Liver (tissue), 9 donors: ENCODE results near the gene KLF8. TPM values are rescaled to one million over a fixed set of nuclear protein-coding genes. Genes with fewer than 3 reads are reported as not detected.

Experiments used
- DNase-seq: peaks from one replicate; pipeline ENCODE4 v3.0.0-alpha.2; 2017; ENCODE audit warnings: low spot score
- H3K27ac ChIP-seq, 2 donors: one replicate each; pipeline ENCODE4 v1.7.0; 2013; ENCODE audit warnings: inconsistent platforms in 2 of 2, low read length in 2 of 2, control low read depth in 1 of 2, low read depth in 1 of 2, mild to moderate bottlenecking in 1 of 2
- H3K27me3 ChIP-seq, 4 donors: one replicate each; pipeline versions ENCODE4 v1.6.1 to v1.7.0; 2013; ENCODE audit warnings: low read length in 3 of 4, inconsistent platforms in 1 of 4, mild to moderate bottlenecking in 1 of 4, moderate library complexity in 1 of 4; ENCODE audit not compliant: control insufficient read depth in 4 of 4, insufficient read depth in 4 of 4
- H3K36me3 ChIP-seq, 4 donors: one replicate each; pipeline versions ENCODE4 v1.6.1 to v1.7.0; 2013; ENCODE audit warnings: low read length in 3 of 4, mild to moderate bottlenecking in 3 of 4, low read depth in 1 of 4, moderate library complexity in 1 of 4; ENCODE audit not compliant: control insufficient read depth in 4 of 4, insufficient read depth in 3 of 4
- H3K4me1 ChIP-seq, 4 donors: one replicate each; pipeline versions ENCODE4 v1.6.1 to v1.7.0; 2013; ENCODE audit warnings: low read length in 3 of 4, mild to moderate bottlenecking in 3 of 4, moderate library complexity in 1 of 4; ENCODE audit not compliant: control insufficient read depth in 4 of 4, insufficient read depth in 4 of 4
- H3K4me3 ChIP-seq, 3 donors: one replicate each; pipeline versions ENCODE4 v1.6.1 to v1.7.0; 2013; ENCODE audit warnings: low read length in 3 of 3, control low read depth in 1 of 3, low read depth in 1 of 3, mild to moderate bottlenecking in 1 of 3
- H3K9ac ChIP-seq, 2 donors: one replicate each; pipeline ENCODE4 v1.7.0; 2013; ENCODE audit warnings: low read length in 2 of 2, mild to moderate bottlenecking in 2 of 2, moderate library complexity in 2 of 2, control low read depth in 1 of 2, low read depth in 1 of 2
- H3K9me3 ChIP-seq, 4 donors: one replicate each; pipeline versions ENCODE4 v1.6.1 to v1.7.0; 2013; ENCODE audit warnings: low read length in 3 of 4; ENCODE audit not compliant: control insufficient read depth in 4 of 4
- ATF3 ChIP-seq: IDR thresholded peaks from 2 replicates; pipeline ENCODE4 v1.6.1; 2016; ENCODE audit warnings: antibody characterized with exemption
- CTCF ChIP-seq: fragments of 150-350 bp; IDR thresholded peaks from 2 replicates; pipeline ENCODE4 v1.5.1; 2017; ENCODE audit warnings: improper control_type of control experiment, low read depth, low read length; ENCODE audit not compliant: missing input control
- EGR1 ChIP-seq, 2 donors: IDR thresholded peaks; 2 replicates each; pipeline ENCODE4 v1.6.1; 2016 to 2018; ENCODE audit warnings: antibody characterized with exemption in 2 of 2, low read depth in 2 of 2
- FOXA1 ChIP-seq: IDR thresholded peaks from 2 replicates; pipeline ENCODE4 v1.6.1; 2016; ENCODE audit warnings: antibody characterized with exemption
- FOXA2 ChIP-seq: IDR thresholded peaks from 2 replicates; pipeline ENCODE4 v1.6.1; 2016; ENCODE audit warnings: antibody characterized with exemption
- GABPA ChIP-seq, 2 donors: IDR thresholded peaks in 1 of 2; conservative IDR thresholded peaks in 1 of 2; 2 replicates each; pipeline ENCODE4 v1.6.1; 2016; ENCODE audit warnings: antibody characterized with exemption in 2 of 2, mild to moderate bottlenecking in 1 of 2, moderate library complexity in 1 of 2
- HNF4A ChIP-seq, 2 donors: conservative IDR thresholded peaks; 2 replicates each; pipeline ENCODE4 v1.6.1; 2016; ENCODE audit warnings: antibody characterized with exemption in 2 of 2, mild to moderate bottlenecking in 2 of 2
- HNF4G ChIP-seq: IDR thresholded peaks from 2 replicates; pipeline ENCODE4 v1.6.1; 2016; ENCODE audit warnings: antibody characterized with exemption
- JUND ChIP-seq, 2 donors: IDR thresholded peaks; 2 replicates each; pipeline ENCODE4 v1.6.1; 2016; ENCODE audit warnings: antibody characterized with exemption in 2 of 2
- MAX ChIP-seq: IDR thresholded peaks from 2 replicates; pipeline ENCODE4 v1.6.1; 2016; ENCODE audit warnings: antibody characterized with exemption
- NR2F2 ChIP-seq: IDR thresholded peaks from 2 replicates; pipeline ENCODE4 v1.6.1; 2016; ENCODE audit warnings: antibody characterized with exemption
- RAD21 ChIP-seq, 2 donors: IDR thresholded peaks; 2 replicates each; pipeline ENCODE4 v1.6.1; 2016; ENCODE audit warnings: antibody characterized with exemption in 2 of 2, mild to moderate bottlenecking in 2 of 2
- REST ChIP-seq: IDR thresholded peaks from 2 replicates; pipeline ENCODE4 v1.6.1; 2016; ENCODE audit warnings: antibody characterized with exemption, mild to moderate bottlenecking
- RXRA ChIP-seq, 2 donors: IDR thresholded peaks; 2 replicates each; pipeline ENCODE4 v1.6.1; 2017 to 2018; ENCODE audit warnings: antibody characterized with exemption in 2 of 2, mild to moderate bottlenecking in 1 of 2
- YY1 ChIP-seq: IDR thresholded peaks from 2 replicates; pipeline ENCODE4 v1.6.1; 2016; ENCODE audit warnings: antibody characterized with exemption, mild to moderate bottlenecking
- WGBS: extraction: QIAGEN DNeasy Blood & Tissue Kit; methylation state at CpG from one replicate; pipeline ENCODE4 v1.1.7; 2013; 5-methylcytosine and 5-hydroxymethylcytosine counted together
- polyA plus RNA-seq, 2 donors: library from polyadenylated mRNA; stranded (reverse) in 1 of 2; unstranded in 1 of 2; fragments of 200-250 nt in 1 of 2; fragments of >200 nt in 1 of 2; fragmentation: Nextera tagmentation in 1 of 2; extraction: Ambion mirVana in 1 of 2; gene quantifications; one replicate each; pipeline versions ENCODE4 v1.2.1 to v1.2.3, GENCODE V29; 2013 to 2015
- total RNA-seq, 2 donors: library from RNA; depleted of rRNA; stranded (reverse); fragments of >200 nt; gene quantifications; one replicate each; pipeline ENCODE4 v1.2.3, GENCODE V29; 2014
- donor health status: healthy.
- donor health status: healthy.
- donor health status: healthy.
- donor health status: healthy.
- donor health status: healthy.

The KLF8 gene
- total and polyA plus RNA-seq, 4 donors, result 0.43 to 1.4 (median 0.71) TPM

- Histone ChIP-seq H3K27me3 (no peaks in the 10 kb centered on the region), H3K4me3 (peak overlapping the region in 1 of 3 donors; percentile 47), H3K9me3 (no peaks in the 10 kb centered on the region), H3K27ac (no peak overlapping the region), H3K9ac (no peak overlapping the region), H3K4me1 (peaks cover 0 to 3% (median 0%) of the 10 kb centered on the region in 4 donors), H3K36me3 (no peaks in the 10 kb centered on the region)
- DNase-seq, result no peak
- 14% methylated on average over 16 of the region's 17 CpGs for WGBS
- TF ChIP-seq EGR1 (IDR thresholded peaks at IDR 0.05; ENCODE audit: low read depth in 2 of 2), result no peak
- TF ChIP-seq FOXA1, result no peak
- no peak for TF ChIP-seq RXRA (IDR thresholded peaks at IDR 0.05)
- TF ChIP-seq HNF4A (conservative IDR thresholded peaks at IDR 0.05), result no peak
- TF ChIP-seq YY1, result no peak
- no peak for TF ChIP-seq HNF4G
- no peak for TF ChIP-seq ATF3
- TF ChIP-seq JUND (IDR thresholded peaks at IDR 0.05), result no peak
- TF ChIP-seq NR2F2, result no peak
These were observed 944 bp downstream of the KLF8 start for GRCh38 chrX:56233100-56233499.

GRCh38 chrX:56233682-56234081 lies 1.5 kb downstream of the KLF8 start:
- Histone ChIP-seq H3K4me3 (peak overlapping the region in 1 of 3 donors; percentile 6), H3K27ac (no peak overlapping the region), H3K4me1 (peaks cover 0 to 3% (median 0%) of the 10 kb centered on the region in 4 donors), H3K27me3 (no peaks in the 10 kb centered on the region), H3K9me3 (no peaks in the 10 kb centered on the region), H3K9ac (no peak overlapping the region), H3K36me3 (no peaks in the 10 kb centered on the region)
- DNase-seq, result no peak
- WGBS, result 37% methylated on average over 8 of the region's 8 CpGs
- no peak for TF ChIP-seq FOXA1
- TF ChIP-seq ATF3, result no peak

GRCh38 chrX:56248492-56248891 lies 16.3 kb downstream of the KLF8 start:
- Histone ChIP-seq H3K27me3 (no peaks in the 10 kb centered on the region), H3K36me3 (no peaks in the 10 kb centered on the region), H3K9ac (no peak overlapping the region), H3K4me3 (no peak overlapping the region), H3K4me1 (peaks cover 0 to 4% (median 1%) of the 10 kb centered on the region in 4 donors), H3K27ac (no peak overlapping the region), H3K9me3 (no peaks in the 10 kb centered on the region)
- TF ChIP-seq REST (no peak), RAD21 (IDR thresholded peaks at IDR 0.05) (peak; percentile 87 to 94), ATF3 (no peak), MAX (no peak), GABPA (IDR thresholded peaks at IDR 0.05 in 1 of 2, conservative IDR thresholded peaks at IDR 0.05 in 1 of 2) (no peak), FOXA2 (no peak), EGR1 (IDR thresholded peaks at IDR 0.05; ENCODE audit: low read depth in 2 of 2) (no peak), RXRA (IDR thresholded peaks at IDR 0.05) (no peak), CTCF (peak; percentile 72)
- 5% methylated on average over 5 of the region's 5 CpGs for WGBS
- peak; percentile 44 for DNase-seq
